Measurements from ENCODE around the gene NPAS3. TPM values are rescaled to one million over a fixed set of nuclear protein-coding genes. Genes with fewer than 3 reads are reported as not detected.

Gene NPAS3
- total RNA-seq, 4 donors from 2014 or later: 1.5 to 12.3 (median 3.4) TPM

- DNase-seq (ENCODE audit: low spot score in 2 of 2): no peak
- 45 to 73% methylated on average over 76 to 92 of the region's 100 CpGs for WGBS, 2 donors
- Histone ChIP-seq H3K9me3 (no peaks in the 10 kb centered on the region), H3K27ac (no peak overlapping the region), H3K27me3 (peaks cover 0 to 24% of the 10 kb centered on the region in 2 donors), H3K36me3 (peaks cover 0 to 3% (median 0%) of the 10 kb centered on the region in 3 donors), H3K4me3 (peak overlapping the region in 1 of 4 donors; percentile 11), H3K4me1 (peaks cover 0 to 2% (median 0%) of the 10 kb centered on the region in 4 donors)
- TF ChIP-seq EP300 (IDR thresholded peaks at IDR 0.05): no peak
- TF ChIP-seq, protein P1, sequence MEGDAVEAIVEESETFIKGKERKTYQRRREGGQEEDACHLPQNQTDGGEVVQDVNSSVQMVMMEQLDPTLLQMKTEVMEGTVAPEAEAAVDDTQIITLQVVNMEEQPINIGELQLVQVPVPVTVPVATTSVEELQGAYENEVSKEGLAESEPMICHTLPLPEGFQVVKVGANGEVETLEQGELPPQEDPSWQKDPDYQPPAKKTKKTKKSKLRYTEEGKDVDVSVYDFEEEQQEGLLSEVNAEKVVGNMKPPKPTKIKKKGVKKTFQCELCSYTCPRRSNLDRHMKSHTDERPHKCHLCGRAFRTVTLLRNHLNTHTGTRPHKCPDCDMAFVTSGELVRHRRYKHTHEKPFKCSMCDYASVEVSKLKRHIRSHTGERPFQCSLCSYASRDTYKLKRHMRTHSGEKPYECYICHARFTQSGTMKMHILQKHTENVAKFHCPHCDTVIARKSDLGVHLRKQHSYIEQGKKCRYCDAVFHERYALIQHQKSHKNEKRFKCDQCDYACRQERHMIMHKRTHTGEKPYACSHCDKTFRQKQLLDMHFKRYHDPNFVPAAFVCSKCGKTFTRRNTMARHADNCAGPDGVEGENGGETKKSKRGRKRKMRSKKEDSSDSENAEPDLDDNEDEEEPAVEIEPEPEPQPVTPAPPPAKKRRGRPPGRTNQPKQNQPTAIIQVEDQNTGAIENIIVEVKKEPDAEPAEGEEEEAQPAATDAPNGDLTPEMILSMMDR (IDR thresholded peaks at IDR 0.05): no peak
- TF ChIP-seq POLR2A (IDR thresholded peaks at IDR 0.05): no peak
Measured at GRCh38 chr14:33799705-33800570, 861.3 kb downstream of the NPAS3 start.

GRCh38 chr14:33800735-33801163 is 862.1 kb downstream of the NPAS3 start:
- WGBS, 2 donors: 73 to 83% methylated on average over 30 to 44 of the region's 45 CpGs

DNA sequence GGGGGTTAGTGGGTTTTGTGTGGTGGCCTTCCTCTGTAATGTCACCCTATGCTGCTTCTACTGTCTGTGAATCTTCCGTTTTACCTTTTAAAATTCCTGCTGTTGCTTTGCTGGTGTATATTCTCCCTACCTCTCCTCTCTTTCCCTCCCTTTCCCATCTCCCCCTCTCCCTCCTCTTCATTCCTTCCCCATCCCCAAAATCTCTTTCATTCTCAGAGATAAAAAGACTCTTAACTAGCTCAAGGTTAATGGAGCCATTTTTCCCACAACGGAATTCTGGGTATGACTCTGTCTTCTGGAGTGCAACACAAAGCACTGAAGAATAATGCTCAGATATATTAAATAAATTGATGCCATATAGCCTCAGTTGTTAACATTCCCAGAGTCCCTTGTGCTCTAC is 864.1 kb downstream of the NPAS3 start:
- Histone ChIP-seq H3K27me3 (peaks cover 0 to 24% of the 10 kb centered on the region in 2 donors), H3K27ac (no peak overlapping the region), H3K4me1 (no peaks in the 10 kb centered on the region), H3K36me3 (peaks cover 0 to 3% (median 0%) of the 10 kb centered on the region in 3 donors), H3K4me3 (no peak overlapping the region), H3K9me3 (no peaks in the 10 kb centered on the region)
- TF ChIP-seq, protein P1 (IDR thresholded peaks at IDR 0.05): no peak
- TF ChIP-seq POLR2A (IDR thresholded peaks at IDR 0.05): no peak
- no peak for TF ChIP-seq EP300 (IDR thresholded peaks at IDR 0.05)
- 84 to 90% methylated on average over 2 of the region's 2 CpGs for WGBS, 2 donors
- DNase-seq (ENCODE audit: low spot score in 2 of 2): no peak

More at GRCh38 chr14:33800735-33801163, 862.1 kb downstream of the NPAS3 start:
- H3K4me3 ChIP-seq: no peak overlapping the region
- H3K4me1 ChIP-seq: no peaks in the 10 kb centered on the region
- peaks cover 0 to 24% of the 10 kb centered on the region in 2 donors for H3K27me3 ChIP-seq
- peaks cover 0 to 3% (median 0%) of the 10 kb centered on the region in 3 donors for H3K36me3 ChIP-seq
- no peak overlapping the region for H3K27ac ChIP-seq
- DNase-seq (ENCODE audit: low spot score in 2 of 2): no peak
- no peaks in the 10 kb centered on the region for H3K9me3 ChIP-seq
- TF ChIP-seq, protein P1 (IDR thresholded peaks at IDR 0.05): no peak
- TF ChIP-seq POLR2A (IDR thresholded peaks at IDR 0.05) (no peak), EP300 (IDR thresholded peaks at IDR 0.05) (no peak)

- no peak for DNase-seq (ENCODE audit: low spot score in 2 of 2)
- no peaks in the 10 kb centered on the region for H3K9me3 ChIP-seq
- no peak overlapping the region for H3K27ac ChIP-seq
- WGBS, 2 donors: 41 to 50% methylated on average over 2 of the region's 2 CpGs
- peaks cover 0 to under 1% (median 0%) of the 10 kb centered on the region in 3 donors for H3K36me3 ChIP-seq
- H3K27me3 ChIP-seq: peaks cover 0 to 8% of the 10 kb centered on the region in 2 donors
- no peaks in the 10 kb centered on the region for H3K4me1 ChIP-seq
- TF ChIP-seq POLR2A (IDR thresholded peaks at IDR 0.05) (no peak), EP300 (IDR thresholded peaks at IDR 0.05) (no peak)
- TF ChIP-seq, protein P1 (IDR thresholded peaks at IDR 0.05): no peak
- no peak overlapping the region for H3K4me3 ChIP-seq
Measured at GRCh38 chr14:33805593-33805992, 866.9 kb downstream of the NPAS3 start.

- TF ChIP-seq EP300 (IDR thresholded peaks at IDR 0.05): no peak
- TF ChIP-seq POLR2A (IDR thresholded peaks at IDR 0.05): no peak
- TF ChIP-seq, protein P1 (IDR thresholded peaks at IDR 0.05): no peak
- no peak overlapping the region for H3K27ac ChIP-seq
- no peaks in the 10 kb centered on the region for H3K4me1 ChIP-seq
- H3K36me3 ChIP-seq: no peaks in the 10 kb centered on the region
- H3K9me3 ChIP-seq: no peaks in the 10 kb centered on the region
- WGBS, 2 donors: 89 to 97% methylated on average over 2 of the region's 2 CpGs
- H3K4me3 ChIP-seq: no peak overlapping the region
- H3K27me3 ChIP-seq: no peaks in the 10 kb centered on the region
- no peak for DNase-seq (ENCODE audit: low spot score in 2 of 2)
Measured at GRCh38 chr14:33806905-33807304, 868.2 kb downstream of the NPAS3 start.

Measured in tibial nerve (tissue), 4 donors.